Nucleus accumbens (tissue), 56 donors: ENCODE results near the gene KHDRBS2.

Experiments used
- DNase-seq, 56 donors: peaks; one replicate each; lab custom pipeline; 2025; lab: John Stamatoyannopoulos, UW

Gene KHDRBS2

GRCh38 chr6:61649845-61650244, 636.2 kb downstream of the KHDRBS2 start:
- no peak for DNase-seq

GRCh38 chr6:61640463-61640862, 645.6 kb downstream of the KHDRBS2 start:
- no peak for DNase-seq
